ENCODE measurements around the gene TLR10. TPM values are rescaled to one million over a fixed set of nuclear protein-coding genes. Genes with fewer than 3 reads are reported as not detected.

Gene TLR10
- total and polyA plus RNA-seq, 3 experiments from 2014 or later: not detected

DNA sequence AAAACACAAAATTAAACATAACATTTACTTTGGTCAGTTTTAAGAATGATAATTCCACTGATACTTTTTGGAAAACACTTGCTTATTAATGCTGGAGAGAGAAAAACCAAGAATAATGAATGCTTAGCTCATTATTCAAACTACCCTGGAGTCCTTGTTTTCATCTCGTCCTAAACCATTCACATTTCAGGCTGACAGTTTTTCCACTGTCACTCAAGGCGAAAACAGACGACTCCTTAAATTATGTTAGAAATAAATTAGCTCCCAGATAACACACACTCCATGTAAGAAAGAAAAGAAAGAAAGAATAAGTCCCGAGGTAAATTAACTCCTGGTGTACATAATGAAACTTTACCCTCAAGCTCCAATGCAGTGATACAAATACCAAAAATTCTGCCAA lies 33.5 kb downstream of the TLR10 start:
- H3K27me3 Mint-ChIP-seq: no peaks in the 10 kb centered on the region
- H3K36me3 ChIP-seq (ENCODE audit: insufficient read depth, low read length): no peaks in the 10 kb centered on the region
- ChIA-PET CTCF (no interaction called here), POLR2A (no interaction called here)
- H3K4me1 ChIP-seq (ENCODE audit: insufficient read depth, low read length): no peaks in the 10 kb centered on the region
- no peaks in the 10 kb centered on the region for H3K27me3 ChIP-seq (ENCODE audit: insufficient read depth, low read length, poor library complexity, severe bottlenecking)
- no peak overlapping the region for H3K4me3 ChIP-seq (ENCODE audit: low read length)
- H3K9me3 ChIP-seq (ENCODE audit: low read length): no peaks in the 10 kb centered on the region
- H3K36me3 Mint-ChIP-seq: peaks cover 0 to 16% (median 5%) of the 10 kb centered on the region in 3 donors
- peaks cover 7 to 10% (median 8%) of the 10 kb centered on the region in 3 donors for H3K4me1 Mint-ChIP-seq
- no peak overlapping the region for H3K27ac Mint-ChIP-seq
- no peak for DNase-seq
- peaks cover 4 to 13% (median 11%) of the 10 kb centered on the region in 5 donors for H3K9me3 Mint-ChIP-seq
- H3K27ac ChIP-seq (ENCODE audit: low read depth, low read length): no peak overlapping the region
- H3K4me3 Mint-ChIP-seq: no peak overlapping the region

DNA sequence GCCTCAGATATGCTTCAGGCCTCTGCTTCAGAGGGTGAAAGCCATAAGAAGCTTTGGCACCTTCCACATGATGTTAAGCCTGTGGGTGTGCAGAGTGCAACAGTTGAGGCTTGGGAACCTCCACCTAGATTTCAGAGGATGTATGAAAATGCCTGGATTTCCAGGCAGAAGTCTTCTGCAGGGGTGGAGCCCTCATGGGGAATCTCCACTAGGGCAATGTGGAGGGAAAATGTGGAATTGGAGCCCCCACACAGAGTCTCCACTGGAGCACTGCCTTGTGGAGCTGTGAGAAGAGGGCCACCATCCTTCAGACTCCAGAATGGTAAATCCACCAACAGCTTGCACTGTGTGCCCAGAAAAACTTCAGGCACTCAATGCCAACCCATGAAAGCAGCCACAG lies 35.2 kb downstream of the TLR10 start:
- Histone ChIP-seq H3K4me1 (ENCODE audit: insufficient read depth, low read length) (no peaks in the 10 kb centered on the region), H3K4me3 (ENCODE audit: low read length) (no peak overlapping the region), H3K36me3 (ENCODE audit: insufficient read depth, low read length) (no peaks in the 10 kb centered on the region), H3K27me3 (ENCODE audit: insufficient read depth, low read length, poor library complexity, severe bottlenecking) (no peaks in the 10 kb centered on the region), H3K27ac (ENCODE audit: low read depth, low read length) (no peak overlapping the region), H3K9me3 (ENCODE audit: low read length) (no peaks in the 10 kb centered on the region)
- no peak overlapping the region for H3K4me3 Mint-ChIP-seq
- peaks cover 0 to 16% (median 5%) of the 10 kb centered on the region in 3 donors for H3K36me3 Mint-ChIP-seq
- POLR2A ChIA-PET: no interaction called here
- H3K27ac Mint-ChIP-seq: no peak overlapping the region
- CTCF ChIA-PET: no interaction called here
- no peak for DNase-seq
- peaks cover 4 to 13% (median 11%) of the 10 kb centered on the region in 5 donors for H3K9me3 Mint-ChIP-seq
- H3K4me1 Mint-ChIP-seq: peaks cover 7 to 10% (median 8%) of the 10 kb centered on the region in 3 donors
- H3K27me3 Mint-ChIP-seq: peaks cover 0 to 2% of the 10 kb centered on the region in 2 donors

DNA sequence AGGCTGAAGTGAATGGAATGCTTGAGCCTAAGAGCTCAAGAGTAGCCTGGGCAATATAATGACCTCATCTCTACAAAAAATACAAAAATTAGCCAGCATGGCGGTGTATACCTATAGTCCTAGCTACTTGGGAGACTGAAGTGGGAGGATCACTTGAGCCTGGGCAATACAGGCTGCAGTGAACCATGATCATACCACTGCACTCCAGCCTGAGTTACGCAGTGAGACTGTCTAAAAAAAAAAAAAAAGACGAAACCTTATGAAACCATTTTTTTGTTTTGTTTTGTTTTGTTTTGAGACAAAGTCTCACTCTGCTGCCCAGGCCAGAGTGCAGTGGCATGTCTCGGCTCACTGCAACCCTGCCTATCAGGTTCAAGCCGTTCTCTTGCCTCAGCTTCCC lies 36.9 kb downstream of the TLR10 start:
- H3K27ac ChIP-seq (ENCODE audit: low read depth, low read length): no peak overlapping the region

DNA sequence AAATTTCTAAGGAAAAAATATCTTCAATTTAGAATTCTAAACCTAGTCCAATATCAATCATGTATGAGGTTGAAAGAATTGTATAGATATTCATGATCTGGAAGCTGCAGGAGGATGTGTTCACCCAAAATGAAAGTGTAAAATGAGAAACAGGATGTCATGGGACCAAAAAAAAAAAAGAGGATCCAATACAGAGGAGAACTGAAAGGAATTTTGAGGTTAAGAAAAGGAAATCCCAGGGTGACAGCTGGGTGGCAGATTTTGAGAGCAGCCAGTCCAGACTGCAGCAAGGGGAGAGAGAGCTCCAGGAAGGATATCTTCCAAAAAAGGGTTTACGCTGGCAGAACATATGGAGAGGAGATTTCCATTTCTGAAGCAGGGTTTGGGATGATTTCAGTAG lies 38.9 kb downstream of the TLR10 start:
- H3K36me3 ChIP-seq (ENCODE audit: insufficient read depth, low read length): no peaks in the 10 kb centered on the region
- H3K27me3 Mint-ChIP-seq: peaks cover 5 to 7% of the 10 kb centered on the region in 2 donors
- H3K4me1 Mint-ChIP-seq: no peaks in the 10 kb centered on the region
- peaks cover 0 to 20% (median 5%) of the 10 kb centered on the region in 3 donors for H3K36me3 Mint-ChIP-seq
- no peaks in the 10 kb centered on the region for H3K4me1 ChIP-seq (ENCODE audit: insufficient read depth, low read length)
- ChIA-PET POLR2A (interaction anchor here (0.6 kb wide), 1 partner anchor 426 kb away, joined by 3 read pairs; no protein-coding TSS in a partner anchor), CTCF (no interaction called here)
- H3K27me3 ChIP-seq (ENCODE audit: insufficient read depth, low read length, poor library complexity, severe bottlenecking): no peaks in the 10 kb centered on the region
- no peaks in the 10 kb centered on the region for H3K9me3 ChIP-seq (ENCODE audit: low read length)
- no peak overlapping the region for H3K4me3 ChIP-seq (ENCODE audit: low read length)
- DNase-seq: no peak
- no peak overlapping the region for H3K4me3 Mint-ChIP-seq
- H3K9me3 Mint-ChIP-seq: peaks cover 4 to 13% (median 11%) of the 10 kb centered on the region in 5 donors
- no peak overlapping the region for H3K27ac Mint-ChIP-seq
- H3K27ac ChIP-seq (ENCODE audit: low read depth, low read length): no peak overlapping the region

More for the DNA sequence above, 36.9 kb downstream of the TLR10 start:
- Histone ChIP-seq H3K4me1 (ENCODE audit: insufficient read depth, low read length) (no peaks in the 10 kb centered on the region), H3K27me3 (ENCODE audit: insufficient read depth, low read length, poor library complexity, severe bottlenecking) (no peaks in the 10 kb centered on the region), H3K36me3 (ENCODE audit: insufficient read depth, low read length) (no peaks in the 10 kb centered on the region), H3K4me3 (ENCODE audit: low read length) (no peak overlapping the region), H3K9me3 (ENCODE audit: low read length) (no peaks in the 10 kb centered on the region)
- H3K4me3 Mint-ChIP-seq: no peak overlapping the region
- peaks cover 4 to 7% of the 10 kb centered on the region in 2 donors for H3K27me3 Mint-ChIP-seq
- H3K4me1 Mint-ChIP-seq: no peaks in the 10 kb centered on the region
- POLR2A ChIA-PET: no interaction called here
- H3K36me3 Mint-ChIP-seq: peaks cover 0 to 20% (median 5%) of the 10 kb centered on the region in 3 donors
- no peak for DNase-seq
- H3K9me3 Mint-ChIP-seq: peaks cover 4 to 13% (median 11%) of the 10 kb centered on the region in 5 donors
- no peak overlapping the region for H3K27ac Mint-ChIP-seq
- CTCF ChIA-PET: no interaction called here

DNA sequence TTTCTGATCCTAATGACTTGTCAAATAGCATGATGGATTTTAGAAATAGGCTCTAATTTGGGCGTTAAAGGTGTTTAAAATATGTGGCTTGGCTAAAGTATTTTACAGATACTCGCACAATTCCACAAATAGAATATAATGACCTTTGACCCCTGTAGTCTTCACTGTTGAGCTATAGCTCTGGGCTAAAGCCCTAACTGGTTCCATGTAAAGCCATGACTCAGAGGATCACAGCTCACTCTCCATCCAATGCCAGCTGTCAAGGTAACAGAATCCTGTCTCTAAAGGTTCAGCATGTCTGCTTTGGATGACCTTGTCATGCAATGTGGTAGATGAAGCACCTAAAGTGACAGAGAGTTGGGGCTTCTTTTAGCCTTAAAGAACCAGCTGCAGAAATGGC lies 42.5 kb downstream of the TLR10 start:
- Histone ChIP-seq H3K4me3 (ENCODE audit: low read length) (no peak overlapping the region), H3K27me3 (ENCODE audit: insufficient read depth, low read length, poor library complexity, severe bottlenecking) (no peaks in the 10 kb centered on the region), H3K9me3 (ENCODE audit: low read length) (no peaks in the 10 kb centered on the region), H3K27ac (ENCODE audit: low read depth, low read length) (no peak overlapping the region), H3K4me1 (ENCODE audit: insufficient read depth, low read length) (no peaks in the 10 kb centered on the region), H3K36me3 (ENCODE audit: insufficient read depth, low read length) (no peaks in the 10 kb centered on the region)
- POLR2A ChIA-PET: no interaction called here
- DNase-seq: no peak
- CTCF ChIA-PET: interaction anchor here (0.9 to 1.9 kb wide), 3 partner anchors 9 to 585 kb away, joined by 3 to 8 read pairs (median 4); no protein-coding TSS in a partner anchor
- Mint-ChIP-seq H3K36me3 (peaks cover 0 to 7% (median 0%) of the 10 kb centered on the region in 3 donors), H3K27me3 (peaks cover 5 to 15% of the 10 kb centered on the region in 2 donors), H3K4me3 (no peak overlapping the region), H3K4me1 (no peaks in the 10 kb centered on the region), H3K9me3 (no peaks in the 10 kb centered on the region), H3K27ac (no peak overlapping the region)

DNA sequence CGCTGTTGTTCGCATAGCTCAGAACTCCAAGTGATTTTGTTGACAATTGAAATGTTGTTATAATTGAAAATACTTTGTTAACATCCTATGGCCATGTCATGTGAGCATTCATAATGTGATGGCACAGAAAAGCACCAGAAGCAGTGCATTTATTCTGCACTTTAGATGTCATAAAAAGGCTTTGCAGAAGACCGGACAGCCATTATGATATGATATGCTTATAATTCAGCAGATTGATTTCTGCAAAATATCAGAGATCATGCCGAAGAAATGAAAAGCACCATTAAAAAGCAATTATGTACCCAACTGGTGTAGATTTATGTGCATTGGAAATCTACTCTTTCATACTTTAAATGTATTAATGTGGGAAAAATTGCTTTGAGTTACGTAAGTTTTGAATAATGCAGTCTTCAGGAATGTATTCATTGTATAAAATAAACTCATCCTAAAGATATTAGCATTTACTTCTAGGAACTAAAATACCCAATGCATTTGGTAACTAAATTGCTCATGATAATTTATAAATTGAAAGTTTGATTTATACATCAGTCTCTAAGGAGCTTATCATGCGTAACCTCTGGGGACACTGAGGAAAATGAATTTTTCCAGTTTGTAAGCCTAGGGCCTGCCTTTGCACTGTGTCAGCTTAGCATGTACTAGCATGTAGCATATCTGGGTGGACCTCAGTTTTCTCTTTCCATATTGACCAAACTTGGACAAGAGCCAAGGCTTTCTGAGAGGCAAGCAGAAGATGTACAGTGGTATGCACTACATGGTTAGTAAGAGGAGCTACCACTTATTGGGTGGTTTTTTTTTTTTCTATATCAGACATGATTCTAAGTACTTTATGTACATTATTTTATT lies 43.6 kb downstream of the TLR10 start:
- no peak overlapping the region for H3K4me3 ChIP-seq (ENCODE audit: low read length)
- H3K9me3 ChIP-seq (ENCODE audit: low read length): no peaks in the 10 kb centered on the region
- no peaks in the 10 kb centered on the region for H3K4me1 ChIP-seq (ENCODE audit: insufficient read depth, low read length)
- no peaks in the 10 kb centered on the region for H3K36me3 ChIP-seq (ENCODE audit: insufficient read depth, low read length)
- POLR2A ChIA-PET: no interaction called here
- peaks cover 0 to 7% (median 0%) of the 10 kb centered on the region in 3 donors for H3K36me3 Mint-ChIP-seq
- no peak overlapping the region for H3K4me3 Mint-ChIP-seq
- no peak overlapping the region for H3K27ac ChIP-seq (ENCODE audit: low read depth, low read length)
- no peaks in the 10 kb centered on the region for H3K27me3 ChIP-seq (ENCODE audit: insufficient read depth, low read length, poor library complexity, severe bottlenecking)
- H3K27me3 Mint-ChIP-seq: peaks cover 6 to 15% of the 10 kb centered on the region in 2 donors
- H3K4me1 Mint-ChIP-seq: no peaks in the 10 kb centered on the region
- peaks cover 0 to 3% (median 0%) of the 10 kb centered on the region in 5 donors for H3K9me3 Mint-ChIP-seq
- DNase-seq: no peak
- CTCF ChIA-PET: interaction anchor here (0.9 to 1.9 kb wide), 3 partner anchors 8 to 584 kb away, joined by 3 to 8 read pairs (median 4); no protein-coding TSS in a partner anchor
- H3K27ac Mint-ChIP-seq: no peak overlapping the region

DNA sequence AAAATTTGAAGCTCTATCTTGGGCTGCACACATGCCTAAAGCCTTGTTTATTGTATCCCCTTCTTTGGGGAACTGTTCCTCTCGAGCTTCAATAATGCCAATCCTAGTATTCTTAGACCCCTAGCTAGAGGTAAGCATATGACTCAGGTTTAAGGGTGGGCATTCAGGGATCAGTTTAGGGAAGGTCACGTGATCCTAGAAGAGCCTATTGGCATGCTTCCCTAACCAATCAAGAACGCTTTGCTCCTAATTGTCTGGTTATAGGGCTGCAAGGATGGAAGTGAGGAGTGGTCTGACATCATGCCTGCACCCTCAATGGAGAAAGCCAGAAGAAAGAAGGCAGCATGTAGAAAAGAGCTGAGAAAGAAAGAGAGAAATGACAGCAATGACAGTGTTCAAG lies 46.9 kb downstream of the TLR10 start:
- no peak overlapping the region for H3K4me3 ChIP-seq (ENCODE audit: low read length)
- no peaks in the 10 kb centered on the region for H3K9me3 ChIP-seq (ENCODE audit: low read length)
- H3K36me3 ChIP-seq (ENCODE audit: insufficient read depth, low read length): no peaks in the 10 kb centered on the region
- H3K36me3 Mint-ChIP-seq: peaks cover 0 to 4% (median 0%) of the 10 kb centered on the region in 3 donors
- DNase-seq: no peak
- H3K9me3 Mint-ChIP-seq: peaks cover 0 to 3% (median 2%) of the 10 kb centered on the region in 5 donors
- no peak overlapping the region for H3K27ac Mint-ChIP-seq
- H3K27me3 Mint-ChIP-seq: peaks cover 3 to 8% of the 10 kb centered on the region in 2 donors
- H3K4me1 ChIP-seq (ENCODE audit: insufficient read depth, low read length): peaks cover 6% of the 10 kb centered on the region
- POLR2A ChIA-PET: no interaction called here
- CTCF ChIA-PET: interaction anchor here (1.2 to 3.3 kb wide), 2 partner anchors 24 to 557 kb away, joined by 4 to 31 read pairs; no protein-coding TSS in a partner anchor
- no peaks in the 10 kb centered on the region for H3K27me3 ChIP-seq (ENCODE audit: insufficient read depth, low read length, poor library complexity, severe bottlenecking)
- no peak overlapping the region for H3K4me3 Mint-ChIP-seq
- H3K27ac ChIP-seq (ENCODE audit: low read depth, low read length): no peak overlapping the region
- peaks cover 5 to 6% (median 6%) of the 10 kb centered on the region in 3 donors for H3K4me1 Mint-ChIP-seq

DNA sequence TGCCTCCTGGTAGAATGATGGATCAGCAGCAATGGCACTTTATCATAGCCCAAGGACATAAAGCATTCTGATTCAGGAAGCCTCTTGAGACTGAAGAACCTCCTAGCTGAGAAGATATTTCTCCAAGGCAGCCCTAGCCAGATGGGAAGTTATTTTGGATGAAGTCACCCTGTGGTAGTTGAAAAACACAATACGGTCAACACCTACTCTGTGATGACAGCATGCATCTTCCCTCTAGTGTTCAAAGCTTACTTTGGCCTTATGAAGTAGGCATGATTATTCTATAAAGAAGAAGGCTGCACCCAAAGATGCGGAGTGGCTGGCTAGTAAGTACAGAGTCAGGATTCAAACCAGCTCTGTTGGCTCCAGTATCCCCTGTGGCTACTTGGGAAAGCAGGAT lies 47.9 kb downstream of the TLR10 start:
- CTCF ChIA-PET: interaction anchor here (1.2 to 3.3 kb wide), 2 partner anchors 25 to 556 kb away, joined by 4 to 31 read pairs; no protein-coding TSS in a partner anchor
- no peaks in the 10 kb centered on the region for H3K27me3 ChIP-seq (ENCODE audit: insufficient read depth, low read length, poor library complexity, severe bottlenecking)
- Mint-ChIP-seq H3K27me3 (peaks cover 1 to 8% of the 10 kb centered on the region in 2 donors), H3K36me3 (peaks cover 0 to 4% (median 0%) of the 10 kb centered on the region in 3 donors), H3K4me3 (no peak overlapping the region), H3K9me3 (peaks cover 0 to 3% (median 2%) of the 10 kb centered on the region in 5 donors), H3K4me1 (peaks cover 9 to 11% (median 10%) of the 10 kb centered on the region in 3 donors), H3K27ac (no peak overlapping the region)
- DNase-seq: no peak
- H3K4me1 ChIP-seq (ENCODE audit: insufficient read depth, low read length): peaks cover 10% of the 10 kb centered on the region
- H3K27ac ChIP-seq (ENCODE audit: low read depth, low read length): no peak overlapping the region
- no peaks in the 10 kb centered on the region for H3K36me3 ChIP-seq (ENCODE audit: insufficient read depth, low read length)
- no peak overlapping the region for H3K4me3 ChIP-seq (ENCODE audit: low read length)
- no peaks in the 10 kb centered on the region for H3K9me3 ChIP-seq (ENCODE audit: low read length)
- POLR2A ChIA-PET: no interaction called here

All from CD8-positive, alpha-beta memory T cell (primary cell).